Adrenal gland (tissue), 12 donors: ENCODE results near the gene TAB2. TPM values are rescaled to one million over a fixed set of nuclear protein-coding genes. Genes with fewer than 3 reads are reported as not detected.

Experiments used
- DNase-seq, 7 donors: peaks; one replicate each; pipeline ENCODE4 v3.0.0-alpha.2; 2019 to 2020
- H3K27ac ChIP-seq, 5 donors: fragments of 200-600 bp; sonication (generic) in 4 of 5; 1 replicate in 3 of 5; 2 replicates in 2 of 5; pipeline versions ENCODE4 v1.5.1 to v1.8.0; 2016 to 2020; ENCODE audit warnings: mild to moderate bottlenecking in 1 of 5
- H3K27me3 ChIP-seq: fragments of 200-600 bp; 2 replicates; pipeline ENCODE4 v1.8.0; 2021
- H3K36me3 ChIP-seq, 2 donors: fragments of 200-600 bp; replicated peaks in 1 of 2; 1 replicate in 1 of 2; 2 replicates in 1 of 2; pipeline versions ENCODE4 v1.5.1 to v1.8.0; 2018 to 2022
- H3K4me1 ChIP-seq, 2 donors: fragments of 200-600 bp; replicated peaks in 1 of 2; 1 replicate in 1 of 2; 2 replicates in 1 of 2; pipeline versions ENCODE4 v1.5.1 to v1.8.0; 2018 to 2021
- H3K4me3 ChIP-seq, 4 donors: fragments of 200-600 bp; sonication (generic) in 3 of 4; one replicate each; pipeline ENCODE4 v1.5.1; 2016 to 2018
- H3K9me3 ChIP-seq, 3 donors: fragments of 200-600 bp; sonication (generic) in 1 of 3; replicated peaks in 1 of 3; 1 replicate in 2 of 3; 2 replicates in 1 of 3; pipeline versions ENCODE4 v1.5.1 to v1.8.0; 2016 to 2021
- CTCF ChIP-seq, 6 experiments: fragments of 450-650 bp in 4 of 6; fragments of 200-600 bp in 2 of 6; sonication (generic) in 1 of 6; IDR thresholded peaks; 1 replicate in 5 of 6; 2 replicates in 1 of 6; pipeline versions ENCODE4 v1.5.1 to v1.8.0; 2016 to 2021; ENCODE audit warnings: antibody characterized with exemption in 6 of 6, mild to moderate bottlenecking in 2 of 6, moderate library complexity in 1 of 6
- POLR2A ChIP-seq, 2 donors: fragments of 450-650 bp; IDR thresholded peaks; one replicate each; pipeline ENCODE4 v1.6.1; 2017; ENCODE audit warnings: antibody characterized with exemption in 2 of 2, mild to moderate bottlenecking in 2 of 2, moderate library complexity in 1 of 2
- WGBS, 4 donors: extraction: QIAGEN DNeasy Blood & Tissue Kit in 2 of 4; methylation state at CpG; one replicate each; pipeline versions ENCODE4 v1.1.5 to v1.1.7; 2013 to 2017; 5-methylcytosine and 5-hydroxymethylcytosine counted together
- intact Hi-C, 2 donors: fragments of 100-400 bp; cut with DNase I; formaldehyde crosslinking; loops; one replicate each; pipeline versions ENCODE4 v1.14.1 to v1.15.0; 2022 to 2023
- polyA plus RNA-seq, 3 donors: library from polyadenylated mRNA; stranded (reverse); fragments of 200-250 nt in 2 of 3; fragments of 350-450 nt in 1 of 3; fragmentation: Illumina TruSeq in 1 of 3; extraction: RNeasy Lipid Tissue Mini Kit (QIAGEN cat#74804) in 1 of 3; gene quantifications; one replicate each; pipeline ENCODE4 v1.2.3, GENCODE V29; 2013 to 2014
- total RNA-seq, 9 donors: library from RNA; depleted of rRNA in 4 of 9; stranded (reverse); fragments of >200 nt in 4 of 9; fragments of 120-200 nt in 1 of 9; fragmentation: NEBNext Ultra II Directional in 1 of 9; extraction: Animal tissue kit (Norgen Biotek cat#: 25700) in 1 of 9; gene quantifications; one replicate each; pipeline versions ENCODE4 v1.1.0 to v1.2.4, GENCODE V29; 2013 to 2023
- donor health status: healthy with polysubstance abuse.
- donor health status: Bipolar disorder and iron deficiency.
- donor health status: DM: yes; HTN: yes; CAD: no.
- donor health status: DM: no; HTN: no; CAD: no.
- donor health status: DM: no; HTN: no; CAD: no.
- donor health status: DM: yes; HTN: yes; CAD: no.

The TAB2 gene
- total and polyA plus RNA-seq, 12 donors = 10.8 to 68.8 (median 43.9) TPM

- Histone ChIP-seq H3K4me1 (peaks cover 20 to 59% of the 10 kb centered on the region in 2 donors), H3K27me3 (no peaks in the 10 kb centered on the region), H3K27ac (no peak overlapping the region), H3K4me3 (no peak overlapping the region), H3K36me3 (no peaks in the 10 kb centered on the region), H3K9me3 (no peaks in the 10 kb centered on the region)
- intact Hi-C loops = no loop called here
- WGBS, 4 donors = 72 to 77% (median 76%) methylated on average over 4 of the region's 4 CpGs
- DNase-seq = no peak
- no peak for TF ChIP-seq POLR2A (IDR thresholded peaks at IDR 0.05)
- no peak for TF ChIP-seq CTCF (IDR thresholded peaks at IDR 0.05)
These were observed 22.7 kb downstream of the TAB2 start for GRCh38 chr6:149340200-149340599.

GRCh38 chr6:149342525-149342924 is 25.0 kb downstream of the TAB2 start:
- Histone ChIP-seq H3K4me1 (peaks cover 5 to 45% of the 10 kb centered on the region in 2 donors), H3K36me3 (no peaks in the 10 kb centered on the region), H3K27me3 (no peaks in the 10 kb centered on the region), H3K4me3 (no peak overlapping the region), H3K27ac (no peak overlapping the region), H3K9me3 (no peaks in the 10 kb centered on the region)
- WGBS, 4 donors = 43 to 56% (median 49%) methylated on average over 1 of the region's 1 CpG
- no peak for DNase-seq
- TF ChIP-seq CTCF (IDR thresholded peaks at IDR 0.05) (no peak), POLR2A (IDR thresholded peaks at IDR 0.05) (no peak)
- intact Hi-C loops = no loop called here

- DNase-seq = no peak
- peak overlapping the region in 1 of 5 donors; percentile 1 for H3K27ac ChIP-seq
- intact Hi-C loops = no loop called here
- peaks cover 5 to 42% of the 10 kb centered on the region in 2 donors for H3K4me1 ChIP-seq
- TF ChIP-seq CTCF (IDR thresholded peaks at IDR 0.05) = no peak
- TF ChIP-seq POLR2A (IDR thresholded peaks at IDR 0.05) = no peak
- no peak overlapping the region for H3K4me3 ChIP-seq
- H3K27me3 ChIP-seq = no peaks in the 10 kb centered on the region
- no peaks in the 10 kb centered on the region for H3K36me3 ChIP-seq
- H3K9me3 ChIP-seq = no peaks in the 10 kb centered on the region
- WGBS, 4 donors = 90 to 100% (median 95%) methylated on average over 1 of the region's 1 CpG
These were observed 26.0 kb downstream of the TAB2 start for GRCh38 chr6:149343501-149343900.

GRCh38 chr6:149346078-149346477 is 28.6 kb downstream of the TAB2 start:
- H3K9me3 ChIP-seq = no peaks in the 10 kb centered on the region
- TF ChIP-seq CTCF (IDR thresholded peaks at IDR 0.05) (no peak), POLR2A (IDR thresholded peaks at IDR 0.05) (no peak)
- no peak overlapping the region for H3K4me3 ChIP-seq
- DNase-seq = no peak
- H3K4me1 ChIP-seq = peaks cover 5 to 27% of the 10 kb centered on the region in 2 donors
- no peaks in the 10 kb centered on the region for H3K36me3 ChIP-seq
- no peaks in the 10 kb centered on the region for H3K27me3 ChIP-seq
- intact Hi-C loops = no loop called here
- 91 to 95% (median 94%) methylated on average over 3 of the region's 3 CpGs for WGBS, 4 donors
- no peak overlapping the region for H3K27ac ChIP-seq
